Omental fat pad (tissue), 4 donors: ENCODE measurements around the gene MCM7. TPM values are rescaled to one million over a fixed set of nuclear protein-coding genes. Genes with fewer than 3 reads are reported as not detected.

Experiments used
- ATAC-seq: fragments of 150-250 bp; one replicate; pipeline ENCODE4 v1.9.1; 2016; ENCODE audit warnings: mild to moderate bottlenecking, moderate library complexity; ENCODE audit not compliant: low FRiP score
- DNase-seq: peaks from one replicate; pipeline ENCODE4 v3.0.0-alpha.2; 2019; ENCODE audit warnings: low spot score
- CTCF ChIP-seq, 3 donors: fragments of 450-650 bp; IDR thresholded peaks; one replicate each; pipeline ENCODE4 v1.5.1; 2016 to 2017; ENCODE audit warnings: antibody characterized with exemption in 3 of 3, mild to moderate bottlenecking in 3 of 3, moderate library complexity in 2 of 3
- total RNA-seq, 4 donors: library from RNA; depleted of rRNA; stranded (reverse); fragments of >200 nt; gene quantifications; one replicate each; pipeline ENCODE4 v1.1.0, GENCODE V29; 2016

MCM7 gene
- total RNA-seq, 4 donors from 2014 or later: 17.6 to 42.7 (median 28.7) TPM

- no peak for TF ChIP-seq CTCF (IDR thresholded peaks at IDR 0.05)
- peak; percentile 43 for ATAC-seq
- DNase-seq: no peak
Measured at GRCh38 chr7:100087055-100087750, 14.0 kb downstream of the MCM7 start.

GRCh38 chr7:100085515-100085914, 15.7 kb downstream of the MCM7 start:
- no peak for ATAC-seq
- DNase-seq: no peak
- no peak for TF ChIP-seq CTCF (IDR thresholded peaks at IDR 0.05)

GRCh38 chr7:100082978-100083377, 18.2 kb downstream of the MCM7 start:
- DNase-seq (no peak), ATAC-seq (no peak)
- no peak for TF ChIP-seq CTCF (IDR thresholded peaks at IDR 0.05)

- ATAC-seq: peak; percentile 91
- DNase-seq: peak; percentile 90
- TF ChIP-seq CTCF (IDR thresholded peaks at IDR 0.05): peak in 1 of 3 donors; percentile 81
Measured at GRCh38 chr7:100081535-100082102, 19.6 kb downstream of the MCM7 start, which contains the start of gene ZNF3. TSS of gene ZNF3 (minus strand) at chr7:100081723. CDS start at chr7:100077357, 4,366 bp downstream.

- ATAC-seq: peak; percentile 25
- no peak for DNase-seq
Measured at GRCh38 chr7:100080907-100081534, 20.2 kb downstream of the MCM7 start.

GRCh38 chr7:100079024-100079560, 22.1 kb downstream of the MCM7 start:
- ATAC-seq: no peak
- TF ChIP-seq CTCF (IDR thresholded peaks at IDR 0.05): no peak

More at GRCh38 chr7:100080907-100081534, 20.2 kb downstream of the MCM7 start:
- TF ChIP-seq CTCF (IDR thresholded peaks at IDR 0.05): no peak

More at GRCh38 chr7:100079024-100079560, 22.1 kb downstream of the MCM7 start:
- no peak for DNase-seq
